ENCODE results near the gene BAHCC1. TPM values are rescaled to one million over a fixed set of nuclear protein-coding genes. Genes with fewer than 3 reads are reported as not detected.

Gene BAHCC1
- polyA plus RNA-seq, 12 donors, result 7.5 to 23.4 (median 10.8) TPM; not detected in 1

DNA sequence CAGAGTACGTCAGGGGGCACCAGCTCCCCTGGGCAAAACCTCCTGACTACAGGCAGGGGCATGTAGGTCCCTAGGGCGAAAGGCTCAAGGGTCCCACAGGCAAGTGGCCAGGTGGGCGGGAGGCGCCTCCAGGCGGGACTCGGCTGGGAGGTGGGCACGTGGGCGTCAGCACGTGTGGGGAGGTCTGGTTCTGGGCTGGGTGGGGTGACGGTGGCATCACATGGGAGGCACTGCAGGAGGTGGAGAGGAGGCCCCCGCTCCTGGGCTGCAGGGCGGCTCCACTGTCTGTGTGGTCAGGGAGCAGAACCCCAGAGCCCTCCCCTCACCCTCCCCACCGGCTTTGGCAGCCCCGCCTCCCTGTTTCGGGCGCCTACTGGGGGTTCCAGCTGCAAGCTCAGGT lies 64.6 kb downstream of the BAHCC1 start:
- no peak for DNase-seq

GRCh38 chr17:81460856-81461460 lies 65.7 kb downstream of the BAHCC1 start:
- DNase-seq, result no peak

DNA sequence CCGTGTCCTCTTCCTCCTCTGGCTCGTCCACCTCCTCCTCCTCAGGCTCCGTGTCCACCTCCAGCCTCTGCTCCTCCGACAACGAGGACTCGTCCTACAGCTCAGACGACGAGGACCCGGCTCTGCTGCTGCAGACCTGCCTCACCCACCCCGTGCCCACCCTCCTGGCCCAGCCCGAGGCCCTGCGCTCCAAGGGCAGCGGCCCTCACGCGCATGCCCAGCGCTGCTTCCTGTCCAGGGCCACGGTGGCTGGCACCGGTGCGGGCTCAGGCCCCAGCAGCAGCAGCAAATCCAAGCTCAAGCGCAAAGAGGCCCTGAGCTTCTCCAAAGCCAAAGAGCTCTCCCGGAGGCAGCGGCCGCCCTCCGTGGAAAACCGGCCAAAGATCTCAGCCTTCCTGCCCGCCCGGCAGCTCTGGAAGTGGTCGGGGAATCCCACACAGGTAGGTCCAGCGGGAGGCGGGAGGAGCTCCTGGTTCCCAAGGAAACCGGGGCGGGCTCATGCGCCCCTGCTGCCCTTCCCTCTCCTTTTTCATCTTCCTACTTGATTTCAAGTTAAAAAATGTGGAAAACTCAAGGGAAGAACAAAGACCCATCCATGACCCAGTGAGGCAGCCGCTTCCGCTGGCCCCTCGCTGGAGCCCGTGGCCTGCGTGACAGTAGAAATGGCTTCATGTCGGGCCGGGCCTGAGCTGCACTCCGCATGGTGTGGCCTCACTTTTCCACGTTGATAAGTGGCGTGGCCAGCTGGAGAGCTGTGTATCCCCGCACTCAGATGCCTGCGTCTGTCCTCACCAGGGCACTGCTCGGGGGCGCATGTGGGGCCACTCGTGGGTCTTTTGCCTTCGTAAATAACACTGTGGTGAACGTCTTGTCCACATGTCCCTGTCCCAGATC lies 66.6 kb downstream of the BAHCC1 start:
- DNase-seq, result no peak

- DNase-seq, result no peak
These were observed 67.4 kb downstream of the BAHCC1 start for GRCh38 chr17:81462506-81463125.

DNA sequence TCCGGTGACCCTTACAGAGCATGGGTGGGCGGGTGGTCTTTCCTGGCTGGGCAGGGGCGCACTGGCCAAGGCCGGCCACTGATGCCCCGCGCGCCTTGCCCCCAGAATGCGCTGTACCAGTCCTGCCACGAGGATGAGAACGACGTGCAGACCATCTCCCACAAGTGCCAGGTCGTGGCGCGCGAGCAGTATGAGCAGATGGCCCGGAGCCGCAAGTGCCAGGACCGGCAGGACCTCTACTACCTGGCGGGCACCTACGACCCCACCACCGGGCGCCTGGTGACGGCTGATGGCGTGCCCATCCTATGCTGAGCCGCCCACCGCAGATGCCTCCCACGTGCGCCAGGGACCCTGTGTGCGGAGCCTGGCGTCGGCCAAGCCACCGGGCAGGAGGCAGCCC lies 68.2 kb downstream of the BAHCC1 start:
- DNase-seq, result no peak

DNA sequence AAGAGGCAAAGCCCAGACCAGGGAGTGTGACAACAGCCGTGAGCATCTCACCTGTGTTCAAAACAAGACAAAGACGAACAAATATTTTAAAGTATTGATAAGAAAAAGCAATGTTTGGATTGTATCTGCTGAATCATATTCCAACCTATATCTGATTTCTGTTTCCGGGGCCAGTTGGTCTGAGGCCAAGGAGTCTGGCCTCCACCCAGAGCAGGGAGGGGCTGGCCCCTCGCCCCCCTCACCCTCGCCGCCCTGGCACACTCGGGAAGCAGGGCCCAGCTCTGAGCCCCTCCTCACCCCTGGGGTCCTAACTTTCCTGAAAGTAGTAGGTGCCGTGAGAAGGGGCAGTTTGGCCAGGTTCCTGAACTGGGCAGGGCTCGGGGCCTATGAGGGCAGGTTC lies 69.3 kb downstream of the BAHCC1 start:
- no peak for DNase-seq

GRCh38 chr17:81465910-81466309 lies 70.7 kb downstream of the BAHCC1 start:
- no peak for DNase-seq

GRCh38 chr17:81466564-81467472 lies 71.6 kb downstream of the BAHCC1 start:
- DNase-seq, result no peak

DNA sequence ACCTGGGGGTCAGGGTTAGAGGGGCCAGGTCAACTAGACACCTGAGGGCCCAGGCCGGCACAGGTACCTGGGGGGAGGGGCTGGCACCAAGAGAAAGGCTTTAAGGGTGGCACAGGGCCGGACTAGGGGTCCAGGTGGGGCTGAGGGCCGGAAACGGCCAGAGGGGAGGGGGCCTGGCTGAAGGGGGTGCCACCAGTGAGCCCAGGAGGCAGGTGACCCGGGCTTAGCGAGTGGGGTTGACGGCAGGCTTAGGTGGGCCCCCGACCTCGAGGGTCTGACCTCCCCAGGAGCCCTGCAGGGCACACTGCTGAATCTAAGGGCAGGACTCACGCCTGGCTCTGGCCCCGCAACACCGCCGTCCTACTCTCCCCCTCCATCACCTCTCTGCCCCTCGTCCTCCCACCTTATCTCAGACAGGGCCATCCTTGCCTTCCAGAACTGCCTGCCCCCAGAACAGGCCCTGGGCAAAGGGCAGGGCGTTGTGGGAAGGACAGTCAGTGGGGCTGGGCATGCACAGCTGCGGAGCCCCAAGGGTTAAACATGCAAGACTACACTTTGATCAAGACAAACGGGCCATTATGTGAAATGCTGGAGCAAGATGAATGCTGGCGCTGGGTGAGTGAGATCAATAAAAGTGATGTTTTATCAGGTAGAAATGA lies 73.0 kb downstream of the BAHCC1 start:
- DNase-seq, result no peak

- DNase-seq, result no peak
These were observed 73.5 kb downstream of the BAHCC1 start for GRCh38 chr17:81468770-81469121.

DNA sequence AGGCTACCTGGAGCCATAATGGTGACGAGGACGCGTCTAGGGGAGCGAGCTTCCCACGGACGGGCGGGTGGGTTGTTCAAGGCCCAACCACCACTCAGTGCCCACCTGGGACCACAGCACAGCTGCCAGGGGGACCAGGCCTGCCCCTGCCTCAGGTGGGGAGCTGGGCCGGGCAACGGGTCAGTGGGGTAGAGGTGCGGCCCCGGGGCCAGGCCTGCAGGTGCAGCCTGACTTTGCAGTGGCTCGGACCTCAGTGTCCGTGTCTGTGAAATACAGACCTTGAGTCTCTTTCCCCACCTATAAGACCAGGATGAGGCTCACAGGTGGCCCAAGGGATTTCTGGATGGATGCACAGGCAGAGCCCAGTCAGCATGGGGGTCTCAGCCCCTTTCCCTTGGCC lies 74.0 kb downstream of the BAHCC1 start:
- DNase-seq, result no peak

DNA sequence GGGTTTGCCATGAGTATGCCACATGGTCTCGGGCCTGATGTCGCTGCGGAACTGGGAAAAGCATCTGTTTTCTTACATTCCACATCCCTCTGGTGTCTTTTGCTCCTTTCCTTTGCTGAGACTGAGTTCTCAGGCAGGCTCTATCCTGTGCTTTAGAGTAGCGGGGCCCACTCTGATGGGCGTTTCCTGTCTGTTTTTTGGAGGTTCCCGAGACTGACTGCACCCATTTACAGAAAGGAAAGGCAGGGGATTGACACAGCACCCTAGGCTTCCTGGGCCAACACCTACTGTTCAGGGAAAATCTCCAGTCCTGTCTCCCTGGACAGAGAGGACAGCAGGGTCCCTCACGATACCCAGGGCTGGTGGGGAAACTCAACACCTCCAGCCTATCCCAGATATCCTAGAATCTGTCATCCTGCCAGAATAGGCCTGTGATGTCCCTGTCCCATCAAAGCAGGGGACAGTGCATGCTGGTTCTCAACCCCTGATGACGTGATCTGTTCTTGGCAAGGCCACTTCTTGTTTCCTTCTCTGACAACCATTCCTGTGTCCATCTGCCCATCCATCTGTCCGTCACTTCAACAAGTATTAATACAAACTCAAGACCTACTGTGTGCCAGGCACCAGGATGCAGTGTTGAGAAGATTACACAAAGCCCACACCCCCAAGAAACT lies 75.2 kb downstream of the BAHCC1 start:
- DNase-seq, result no peak

DNA sequence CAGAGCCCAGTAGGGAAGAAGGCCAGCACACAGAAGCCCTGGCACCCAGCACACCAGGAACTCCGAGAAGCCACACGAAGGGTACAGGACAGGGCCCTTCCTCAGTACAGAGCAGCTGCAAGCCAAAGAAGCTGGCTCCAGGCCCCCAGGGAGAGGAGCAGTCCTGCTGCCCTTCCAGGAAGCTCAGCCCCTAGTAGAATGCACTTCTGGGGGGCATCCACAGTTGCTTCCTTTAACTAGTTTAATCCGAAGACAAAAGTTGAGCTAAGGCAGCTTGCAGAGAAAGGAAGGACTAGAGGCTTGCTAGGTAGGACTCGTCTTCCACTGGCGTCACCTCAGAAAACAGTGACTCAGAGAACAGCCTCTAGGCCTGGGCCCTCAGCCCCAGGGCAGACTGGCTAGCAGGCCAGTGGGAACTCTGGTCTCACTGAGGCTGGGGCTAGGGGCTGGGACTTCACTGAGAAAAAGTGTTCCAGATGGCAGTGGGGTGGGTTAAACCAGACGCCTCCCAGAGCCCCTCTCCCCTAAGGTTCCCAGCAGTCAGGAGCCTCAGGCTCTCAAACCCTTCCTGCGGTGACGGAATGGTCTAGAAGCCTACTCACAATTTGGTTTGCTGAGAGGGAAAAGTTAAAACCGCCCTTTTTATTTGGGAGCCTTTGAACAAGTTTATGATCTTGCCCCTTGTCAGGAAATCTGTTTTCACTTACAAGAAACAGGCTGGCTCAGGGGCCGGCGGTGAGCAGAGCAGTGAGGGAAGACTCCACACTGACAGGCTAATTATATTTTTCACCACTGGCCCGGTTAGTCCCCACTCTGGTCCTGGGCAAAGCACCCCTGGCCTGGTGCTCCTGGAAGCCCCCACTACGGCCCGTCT lies 75.9 kb downstream of the BAHCC1 start:
- no peak for DNase-seq

DNA sequence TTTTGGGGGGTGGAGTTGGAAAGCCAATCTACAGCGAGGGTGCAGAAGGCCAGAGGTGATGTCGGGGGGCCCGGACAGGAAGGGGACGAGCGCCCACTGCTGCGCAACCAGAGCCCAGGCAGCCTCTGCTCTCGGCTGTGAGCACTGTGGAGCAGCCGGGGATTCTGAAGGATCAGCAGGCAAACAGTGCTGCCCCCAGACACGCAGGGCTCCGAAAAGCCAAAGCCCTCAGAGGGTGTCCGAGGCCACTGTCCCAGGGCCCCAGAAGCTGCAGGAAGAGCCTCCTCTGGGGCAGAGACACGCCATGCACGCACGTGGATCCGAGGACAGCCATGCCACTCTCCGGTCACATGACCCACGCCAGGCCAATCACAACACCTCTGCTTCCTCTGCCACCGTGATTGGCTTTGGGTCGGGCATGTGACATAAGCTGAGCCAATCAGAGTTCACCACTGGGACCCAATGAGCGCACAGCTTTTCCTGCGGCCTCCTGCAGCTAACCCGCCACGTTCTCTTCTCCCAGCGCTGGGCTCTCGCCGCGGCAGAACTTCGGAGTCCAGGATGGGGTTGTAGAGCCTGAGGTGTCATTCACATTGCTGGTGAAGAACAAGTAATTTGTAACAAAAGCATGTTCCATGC lies 76.7 kb downstream of the BAHCC1 start:
- peak; percentile 93 for DNase-seq

DNA sequence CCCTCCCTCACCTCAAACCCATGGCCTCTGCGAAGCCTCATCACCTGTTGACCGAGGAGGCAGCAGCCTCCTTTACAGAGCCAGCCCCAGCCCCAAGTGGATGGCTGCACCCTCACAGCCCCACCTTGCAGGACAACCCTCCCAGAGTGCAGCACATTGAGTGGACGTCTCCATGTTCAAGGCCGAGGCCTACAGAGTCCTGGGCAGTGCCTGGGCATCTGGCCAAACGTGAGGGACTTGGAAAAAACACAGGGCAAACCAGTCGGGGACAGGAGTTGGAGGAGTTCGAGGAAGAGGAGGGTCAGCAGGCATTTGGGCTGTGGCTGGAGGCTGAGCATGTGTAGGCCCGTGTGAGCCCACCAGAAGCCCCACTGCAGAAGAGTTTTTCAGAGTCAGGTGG lies 77.8 kb downstream of the BAHCC1 start:
- no peak for DNase-seq

DNA sequence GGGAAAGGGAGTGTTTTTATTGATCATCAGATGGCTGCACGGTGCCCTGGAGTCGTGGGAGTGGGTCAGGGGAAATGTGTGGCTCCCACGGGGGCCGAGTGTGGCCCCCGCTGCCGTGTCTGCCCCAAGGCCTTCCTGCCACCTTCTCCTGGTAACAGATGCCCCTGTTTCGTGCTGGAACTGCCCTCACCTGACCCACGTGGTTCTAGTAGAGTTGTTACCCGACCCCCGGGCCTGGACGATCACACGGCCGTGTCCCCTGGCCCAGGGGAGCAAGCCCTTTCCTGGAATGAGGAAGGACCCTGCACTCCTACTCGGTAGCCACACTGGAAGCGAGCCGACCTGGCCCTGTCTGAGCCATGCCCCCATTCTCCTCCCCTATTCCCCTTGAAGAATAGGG lies 79.7 kb downstream of the BAHCC1 start:
- no peak for DNase-seq

DNA sequence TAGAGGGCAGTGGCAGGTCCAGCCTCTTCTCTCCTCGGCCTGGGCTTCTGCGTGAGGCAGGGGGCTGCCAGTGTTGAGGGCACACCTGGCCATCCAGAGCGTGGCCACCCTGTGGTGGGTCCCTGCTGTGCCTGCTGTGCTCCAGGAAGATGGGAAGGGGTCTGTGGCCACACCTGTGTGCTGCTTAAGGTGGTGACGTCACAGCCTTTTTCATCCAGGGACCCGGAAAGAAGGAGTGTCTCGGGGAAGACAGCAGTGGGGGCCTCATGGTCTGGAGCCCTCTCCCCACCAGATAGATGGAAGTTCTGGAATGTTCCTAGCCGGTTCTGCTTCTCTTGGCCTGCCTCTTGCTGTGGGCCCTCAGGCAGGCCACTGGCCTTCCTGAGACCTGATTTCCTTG lies 80.8 kb downstream of the BAHCC1 start:
- no peak for DNase-seq

DNA sequence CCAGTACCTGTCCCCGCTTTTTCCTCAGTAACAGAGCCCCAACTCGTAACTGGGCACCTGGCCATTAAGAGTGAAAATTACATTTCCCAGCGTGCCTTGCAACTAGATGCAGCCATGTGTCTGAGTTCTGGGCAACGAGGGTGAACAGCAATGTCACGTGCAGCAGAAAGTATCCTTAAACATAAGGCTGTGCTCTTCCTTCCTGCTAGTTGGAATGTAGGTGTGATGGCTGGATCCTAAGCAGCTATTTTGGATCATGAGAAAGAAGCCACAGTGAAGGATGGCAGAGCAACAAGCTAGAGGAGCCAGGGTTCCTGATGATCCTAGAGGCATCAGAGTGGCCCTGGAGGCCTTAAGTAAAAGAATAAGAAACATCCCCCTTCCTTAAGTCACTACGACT lies 81.4 kb downstream of the BAHCC1 start:
- no peak for DNase-seq

- no peak for DNase-seq
These were observed 81.9 kb downstream of the BAHCC1 start for GRCh38 chr17:81477173-81477572.
